Brain microvascular endothelial cell (primary cell): ENCODE results near the gene INSL3.

ENCODE experiments used
- DNase-seq: peaks from one replicate; pipeline ENCODE4 v3.0.0-alpha.2; 2020
- H3K27ac ChIP-seq: fragments of 250-450 bp; sonication (Bioruptor Pico); 2 replicates; pipeline ENCODE4 v1.5.1; 2020; ENCODE audit warnings: mild to moderate bottlenecking, moderate library complexity
- H3K27me3 ChIP-seq: fragments of 250-450 bp; sonication (Bioruptor Pico); replicated peaks from 2 replicates; pipeline ENCODE4 v1.5.1; 2020; ENCODE audit warnings: mild to moderate bottlenecking
- H3K36me3 ChIP-seq: fragments of 250-450 bp; sonication (Bioruptor Pico); replicated peaks from 2 replicates; pipeline ENCODE4 v1.5.1; 2020; ENCODE audit warnings: mild to moderate bottlenecking
- H3K4me3 ChIP-seq: 2 replicates; pipeline ENCODE4 v1.5.1; 2011; ENCODE audit warnings: low read depth, mild to moderate bottlenecking, control low read depth, low read length, moderate library complexity
- CTCF ChIP-seq: IDR thresholded peaks from 2 replicates; pipeline ENCODE4 v1.5.1; 2011; ENCODE audit warnings: low read depth, mild to moderate bottlenecking, moderate library complexity, low read length, control low read depth, inconsistent platforms; ENCODE audit errors: missing control alignments
- in situ Hi-C: cut with HindIII; loops from 2 replicates; pipeline ENCODE4 v1.10.0; 2017; ENCODE audit warnings: low sequenced_read_pairs, low pct_ligation_motif_present

Gene INSL3

GRCh38 chr19:17795495-17795856, 25.8 kb downstream of the INSL3 start:
- no peak for TF ChIP-seq CTCF
- no peak for DNase-seq
- in situ Hi-C loops = no loop called here
- no peak overlapping the region for H3K27ac ChIP-seq
- H3K4me3 ChIP-seq = no peak overlapping the region
- peaks cover 18% of the 10 kb centered on the region for H3K27me3 ChIP-seq
- H3K36me3 ChIP-seq = no peaks in the 10 kb centered on the region

- no peak for TF ChIP-seq CTCF
- DNase-seq = no peak
- H3K27ac ChIP-seq = no peak within 1 kb of the TSS
- no peak within 1 kb of the TSS for H3K4me3 ChIP-seq
- in situ Hi-C loops = no loop called here
- H3K27me3 ChIP-seq = peaks cover 18% of the 10 kb centered on the region
- no peaks in the 10 kb centered on the region for H3K36me3 ChIP-seq
These were observed 26.4 kb downstream of the INSL3 start, which contains the start of gene B3GNT3 for GRCh38 chr19:17794731-17795494. TSS of gene B3GNT3 (plus strand) at chr19:17795138. CDS start at chr19:17807808, 12,670 bp downstream.

- no peak for DNase-seq
- H3K27ac ChIP-seq = no peak overlapping the region
- no peak overlapping the region for H3K4me3 ChIP-seq
- H3K27me3 ChIP-seq = peaks cover 18% of the 10 kb centered on the region
- TF ChIP-seq CTCF = no peak
- in situ Hi-C loops = no loop called here
- H3K36me3 ChIP-seq = no peaks in the 10 kb centered on the region
These were observed 26.9 kb downstream of the INSL3 start for GRCh38 chr19:17794412-17794730.

GRCh38 chr19:17790059-17790780, 31.1 kb downstream of the INSL3 start:
- Histone ChIP-seq H3K27ac (no peak overlapping the region), H3K4me3 (no peak overlapping the region), H3K27me3 (peaks cover 14% of the 10 kb centered on the region), H3K36me3 (no peaks in the 10 kb centered on the region)
- no peak for TF ChIP-seq CTCF
- DNase-seq = no peak
- in situ Hi-C loops = no loop called here

GRCh38 chr19:17788632-17789031, 32.7 kb downstream of the INSL3 start:
- H3K36me3 ChIP-seq = no peaks in the 10 kb centered on the region
- TF ChIP-seq CTCF = no peak
- no peak overlapping the region for H3K27ac ChIP-seq
- H3K4me3 ChIP-seq = no peak overlapping the region
- in situ Hi-C loops = no loop called here
- no peak for DNase-seq
- no peaks in the 10 kb centered on the region for H3K27me3 ChIP-seq
